22Rv1 (cell line): ENCODE measurements around the gene ITGB1BP2.
"Not testable (repeated sequence)": the region's sequence is repeated elsewhere in the genome, so short reads cannot be mapped to it uniquely, and the experiment has no call there.

Experiments
- H3K27ac ChIP-seq: fragments of 450-650 bp; 2 replicates; pipeline ENCODE4 v1.5.1; 2017
- CTCF ChIP-seq: fragments of 450-650 bp; IDR thresholded peaks from 2 replicates; pipeline ENCODE4 v1.5.1; 2017; ENCODE audit warnings: mild to moderate bottlenecking
- ZFX ChIP-seq: fragments of 450-650 bp; IDR thresholded peaks from 2 replicates; pipeline ENCODE4 v1.6.1; 2017; ENCODE audit warnings: antibody characterized with exemption, borderline replicate concordance

Gene ITGB1BP2

DNA sequence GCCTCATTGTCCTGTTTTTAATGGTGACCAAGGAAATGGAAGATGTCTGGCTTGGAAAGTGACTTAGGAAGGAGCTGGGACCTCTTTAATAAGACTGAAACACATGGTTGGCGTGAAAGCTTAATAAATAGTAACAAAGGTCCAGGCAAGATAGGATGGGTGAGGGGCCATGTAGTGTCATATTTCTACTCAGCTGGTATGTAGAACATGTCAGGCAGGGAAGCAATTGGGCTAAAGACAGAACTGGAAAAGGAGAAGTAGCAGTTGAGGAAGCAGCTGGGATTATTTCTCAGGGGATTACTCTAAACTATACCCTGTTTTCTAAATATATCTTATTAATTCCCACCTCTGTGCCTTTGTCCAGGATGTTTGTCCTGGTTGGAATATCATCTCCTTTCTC, 18.6 kb downstream of the ITGB1BP2 start:
- no peak overlapping the region for H3K27ac ChIP-seq
- no peak for TF ChIP-seq CTCF
- TF ChIP-seq ZFX: no peak

GRCh38 chrX:71321731-71322130, 20.2 kb downstream of the ITGB1BP2 start:
- H3K27ac ChIP-seq: no peak overlapping the region
- TF ChIP-seq CTCF (no peak), ZFX (no peak)

DNA sequence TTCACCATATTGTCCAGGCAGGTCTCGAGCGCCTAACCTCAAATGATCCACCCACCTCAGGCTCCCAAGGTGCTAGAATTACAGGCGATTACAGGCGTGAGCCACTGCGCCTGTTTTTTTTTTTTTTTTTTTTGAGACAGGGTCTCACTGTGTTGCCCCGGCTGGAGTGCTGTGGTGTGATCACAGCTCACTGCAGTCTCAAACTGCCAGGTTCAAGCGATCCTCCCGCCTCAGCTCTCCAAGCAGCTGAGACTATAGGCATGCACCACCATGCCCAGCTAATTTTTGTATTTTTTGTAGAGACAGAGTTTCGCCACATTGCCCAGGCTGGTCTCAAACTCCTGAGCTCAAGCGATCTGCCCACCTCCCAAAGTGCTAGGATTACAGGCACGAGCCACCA, 22.9 kb downstream of the ITGB1BP2 start:
- not testable (repeated sequence) for H3K27ac ChIP-seq

DNA sequence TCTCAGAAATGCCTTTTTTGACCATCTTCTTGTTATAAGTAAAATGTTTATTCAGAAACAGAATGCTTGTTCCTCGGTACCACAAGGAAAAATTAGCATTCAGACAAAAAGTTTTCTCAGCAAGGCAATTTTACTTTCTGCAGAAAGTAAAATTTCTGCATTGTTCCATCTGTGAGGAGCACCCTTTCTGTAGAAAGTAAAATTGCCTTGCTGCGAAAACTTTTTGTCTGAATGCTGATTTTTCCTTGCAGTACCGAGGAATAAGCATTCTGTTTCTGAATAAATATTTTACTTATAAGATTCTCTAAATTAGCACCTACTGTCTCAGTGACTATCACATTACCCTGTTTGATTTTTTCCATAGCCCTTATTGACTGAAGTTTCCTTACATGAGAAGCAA, 24.8 kb downstream of the ITGB1BP2 start:
- no peak overlapping the region for H3K27ac ChIP-seq
- TF ChIP-seq ZFX (no peak), CTCF (no peak)

GRCh38 chrX:71349151-71349665, 47.7 kb downstream of the ITGB1BP2 start:
- not testable (repeated sequence) for H3K27ac ChIP-seq

DNA sequence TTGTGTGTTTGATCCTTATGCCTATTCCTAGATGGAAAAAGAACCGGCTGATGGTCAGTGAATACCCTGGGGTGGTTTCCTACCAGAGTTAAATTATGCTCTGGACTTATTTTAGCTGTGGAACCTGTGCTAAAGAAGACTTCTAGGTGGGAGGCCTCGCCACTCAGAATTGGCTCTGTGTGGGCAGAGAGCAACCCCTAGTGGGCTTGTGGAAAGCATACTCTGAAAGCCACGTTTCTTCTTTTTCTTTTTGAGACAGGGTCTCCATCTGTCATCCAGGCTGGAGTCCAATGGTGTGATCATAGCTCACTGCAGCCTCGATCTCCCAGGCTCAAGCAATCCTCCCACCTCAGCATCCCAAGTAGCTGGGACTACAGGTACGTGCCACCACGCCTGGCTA, 48.3 kb downstream of the ITGB1BP2 start:
- H3K27ac ChIP-seq: not testable (repeated sequence)

- not testable (repeated sequence) for H3K27ac ChIP-seq
Measured at GRCh38 chrX:71352439-71352838, 50.9 kb downstream of the ITGB1BP2 start.
